OCI-M2 (cell line): Measurements from ENCODE around the gene SEMA5A.

ENCODE experiments used
- DNase-seq: peaks from one replicate; lab custom pipeline; 2025; ENCODE audit not compliant: unreplicated experiment; lab: John Stamatoyannopoulos, UW

SEMA5A gene

GRCh38 chr5:9340085-9340484 lies 205.8 kb downstream of the SEMA5A start:
- DNase-seq = no peak

- DNase-seq = no peak
Measured at GRCh38 chr5:9339206-9339818, 206.6 kb downstream of the SEMA5A start.

GRCh38 chr5:9338796-9339195 lies 207.1 kb downstream of the SEMA5A start:
- DNase-seq = no peak

GRCh38 chr5:9337928-9338595 lies 207.8 kb downstream of the SEMA5A start:
- DNase-seq = no peak

GRCh38 chr5:9335754-9336495 lies 209.9 kb downstream of the SEMA5A start:
- DNase-seq = no peak

GRCh38 chr5:9335269-9335668 lies 210.6 kb downstream of the SEMA5A start:
- no peak for DNase-seq

GRCh38 chr5:9332026-9332425 lies 213.8 kb downstream of the SEMA5A start:
- no peak for DNase-seq

- DNase-seq = no peak
Measured at GRCh38 chr5:9331372-9331771, 214.5 kb downstream of the SEMA5A start.

GRCh38 chr5:9329125-9329524 lies 216.8 kb downstream of the SEMA5A start:
- no peak for DNase-seq

GRCh38 chr5:9325549-9325948 lies 220.3 kb downstream of the SEMA5A start:
- no peak for DNase-seq

- DNase-seq = no peak
Measured at GRCh38 chr5:9324348-9325077, 221.4 kb downstream of the SEMA5A start.

- no peak for DNase-seq
Measured at GRCh38 chr5:9320652-9321051, 225.2 kb downstream of the SEMA5A start.

- DNase-seq = no peak
Measured at GRCh38 chr5:9318031-9318430, 227.8 kb downstream of the SEMA5A start.

- DNase-seq = no peak
Measured at GRCh38 chr5:9316733-9317132, 229.1 kb downstream of the SEMA5A start.

GRCh38 chr5:9316041-9316440 lies 229.8 kb downstream of the SEMA5A start:
- DNase-seq = no peak

- no peak for DNase-seq
Measured at GRCh38 chr5:9314558-9314957, 231.3 kb downstream of the SEMA5A start.

GRCh38 chr5:9313751-9314150 lies 232.1 kb downstream of the SEMA5A start:
- DNase-seq = no peak

- DNase-seq = no peak
Measured at GRCh38 chr5:9307150-9307549, 238.7 kb downstream of the SEMA5A start.

- DNase-seq = no peak
Measured at GRCh38 chr5:9302218-9302617, 243.7 kb downstream of the SEMA5A start.

- DNase-seq = no peak
Measured at GRCh38 chr5:9301200-9301599, 244.7 kb downstream of the SEMA5A start.

- DNase-seq = no peak
Measured at GRCh38 chr5:9297134-9297533, 248.7 kb downstream of the SEMA5A start.

GRCh38 chr5:9295466-9295801 lies 250.4 kb downstream of the SEMA5A start:
- no peak for DNase-seq
